Measurements from ENCODE around the gene ZNF433. TPM values are rescaled to one million over a fixed set of nuclear protein-coding genes. Genes with fewer than 3 reads are reported as not detected.

ZNF433 gene
- total RNA-seq = 1.2 and 4.3 TPM in 2 replicates

DNA sequence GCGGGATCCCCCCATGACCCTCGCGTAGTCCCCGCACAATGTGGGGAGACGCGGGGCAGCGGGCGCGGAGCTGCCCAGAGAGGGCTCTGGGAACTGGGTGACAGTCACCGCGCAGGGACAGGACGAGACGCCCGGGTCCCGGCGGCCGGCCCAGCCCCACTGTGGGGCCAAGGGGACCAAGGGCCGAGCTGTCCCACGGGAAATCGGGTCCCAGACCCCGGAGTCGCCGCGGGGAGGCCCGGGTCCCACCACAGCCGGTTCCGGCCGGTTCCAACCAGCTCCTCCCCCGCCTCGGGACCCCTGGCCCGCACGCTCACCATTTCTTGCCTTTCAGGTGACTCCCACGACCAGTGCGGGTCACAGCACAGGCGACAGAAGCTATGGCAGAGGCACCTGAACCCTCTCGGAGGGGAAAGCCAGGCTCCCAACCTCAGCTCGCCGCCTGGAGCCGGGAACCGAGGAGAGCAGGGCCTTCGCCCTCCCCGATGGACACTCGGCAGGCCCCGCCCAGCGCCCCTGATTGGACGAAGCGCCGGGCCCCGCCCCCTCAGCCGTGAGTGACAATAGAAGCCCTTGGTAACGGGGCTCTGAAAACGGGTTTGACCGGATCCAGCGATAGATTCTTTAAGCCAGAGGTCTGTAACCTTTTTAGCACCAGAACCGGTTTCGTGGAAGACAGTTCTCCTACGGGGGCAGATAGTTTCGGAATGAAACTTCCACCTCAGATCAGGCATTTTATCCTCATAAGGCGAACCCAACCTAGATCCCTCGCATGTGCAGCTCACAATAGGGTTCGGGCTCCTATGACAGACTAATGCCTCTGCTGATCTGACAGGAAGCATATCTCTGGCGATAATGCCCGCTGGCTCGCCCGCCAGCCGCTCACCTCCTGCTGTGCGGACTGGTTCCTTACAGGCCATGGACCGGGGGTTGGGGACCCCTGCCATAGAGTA, at the start of gene ZNF433:
ZNF433 (minus strand) TSS at position 460 of the 953 bp plus-strand sequence; CDS start at position 320, 140 bp downstream.

DNA sequence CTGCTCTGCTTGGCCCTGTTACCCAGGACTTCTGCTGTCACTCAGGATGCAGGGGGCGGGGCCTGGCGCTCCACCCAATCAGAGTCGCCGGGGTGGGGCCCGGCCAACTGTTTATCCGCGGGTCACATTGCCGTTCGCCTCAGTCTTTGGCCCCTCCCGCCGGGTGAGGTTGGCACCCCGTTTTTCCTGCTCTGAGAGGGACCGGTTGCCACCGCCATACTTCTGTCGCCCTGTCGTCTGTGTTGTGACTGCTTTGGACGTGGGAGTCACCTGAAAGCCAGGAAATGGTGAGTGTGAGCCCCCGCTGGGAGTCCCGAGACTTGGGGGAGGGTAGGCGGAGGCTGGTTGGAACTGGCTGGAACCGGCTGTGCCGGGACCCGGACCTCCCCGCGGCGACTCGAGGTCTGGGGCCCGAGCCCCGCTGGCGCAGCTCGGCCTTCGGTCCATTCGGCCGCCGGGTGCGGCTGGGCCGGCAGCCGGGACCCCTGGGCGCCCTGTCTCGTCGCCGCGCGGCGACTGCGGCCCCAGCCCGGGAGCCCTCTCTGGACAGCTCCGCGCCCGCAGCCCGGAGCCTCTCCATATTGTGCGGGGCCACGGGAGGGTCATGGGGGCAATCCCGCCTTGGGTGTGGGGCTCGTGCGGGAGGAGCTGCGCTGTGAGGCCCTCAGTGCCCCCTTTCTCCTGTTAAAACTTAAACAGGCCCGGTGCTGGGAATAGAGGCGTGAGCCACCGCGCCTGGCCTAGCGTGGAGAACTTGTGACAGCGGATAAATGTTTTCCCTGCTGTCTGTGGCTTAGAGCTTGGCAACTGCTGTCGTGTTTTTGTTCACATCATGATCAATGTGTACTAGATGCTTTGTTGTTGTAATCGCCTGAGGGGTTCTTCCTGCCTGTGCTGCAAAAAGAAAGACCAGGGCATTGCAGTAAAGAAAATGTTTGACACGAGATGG, 29.4 kb upstream of the ZNF433 start, which contains the start of gene ZNF844:
ZNF844 (plus strand) TSS at position 142 of the 949 bp plus-strand sequence; CDS start at position 285, 143 bp downstream.

DNA sequence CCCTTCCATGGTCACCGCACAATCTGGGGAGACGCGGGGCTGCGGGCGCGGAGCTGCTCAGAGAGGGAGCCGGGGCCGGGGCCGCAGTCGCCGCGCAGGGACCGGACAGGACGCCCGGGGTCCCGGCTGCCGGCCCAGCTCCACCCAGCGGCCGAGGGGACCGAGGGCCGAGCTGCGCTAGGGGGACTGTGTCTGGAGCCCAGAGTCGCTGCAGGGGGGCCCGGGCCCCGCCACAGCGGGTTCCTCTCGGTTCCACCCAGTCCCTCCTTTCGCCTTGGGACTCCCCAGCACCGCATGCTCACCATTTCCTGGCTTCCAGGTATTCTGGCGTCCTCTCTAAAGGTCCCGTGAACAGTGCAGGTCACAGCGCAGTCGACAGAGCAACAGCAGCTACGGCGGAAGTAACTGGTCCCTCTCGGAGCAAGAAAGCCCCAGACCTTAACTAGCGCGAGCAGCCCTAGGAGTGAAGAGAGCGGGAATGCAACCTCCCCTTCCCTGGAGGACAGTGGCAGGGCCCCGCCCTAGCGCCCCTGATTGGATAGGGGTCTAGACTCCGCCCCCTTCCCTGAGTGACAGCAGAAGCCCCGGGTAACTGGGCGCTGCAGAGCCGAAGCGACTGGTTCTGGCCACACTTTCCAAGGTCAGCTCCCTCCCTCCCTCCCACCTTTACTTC, 17.2 kb upstream of the ZNF433 start, which contains the start of gene ZNF878:
ZNF878 (minus strand) TSS at position 465 of the 673 bp plus-strand sequence; CDS start at position 305, 160 bp downstream.

DNA sequence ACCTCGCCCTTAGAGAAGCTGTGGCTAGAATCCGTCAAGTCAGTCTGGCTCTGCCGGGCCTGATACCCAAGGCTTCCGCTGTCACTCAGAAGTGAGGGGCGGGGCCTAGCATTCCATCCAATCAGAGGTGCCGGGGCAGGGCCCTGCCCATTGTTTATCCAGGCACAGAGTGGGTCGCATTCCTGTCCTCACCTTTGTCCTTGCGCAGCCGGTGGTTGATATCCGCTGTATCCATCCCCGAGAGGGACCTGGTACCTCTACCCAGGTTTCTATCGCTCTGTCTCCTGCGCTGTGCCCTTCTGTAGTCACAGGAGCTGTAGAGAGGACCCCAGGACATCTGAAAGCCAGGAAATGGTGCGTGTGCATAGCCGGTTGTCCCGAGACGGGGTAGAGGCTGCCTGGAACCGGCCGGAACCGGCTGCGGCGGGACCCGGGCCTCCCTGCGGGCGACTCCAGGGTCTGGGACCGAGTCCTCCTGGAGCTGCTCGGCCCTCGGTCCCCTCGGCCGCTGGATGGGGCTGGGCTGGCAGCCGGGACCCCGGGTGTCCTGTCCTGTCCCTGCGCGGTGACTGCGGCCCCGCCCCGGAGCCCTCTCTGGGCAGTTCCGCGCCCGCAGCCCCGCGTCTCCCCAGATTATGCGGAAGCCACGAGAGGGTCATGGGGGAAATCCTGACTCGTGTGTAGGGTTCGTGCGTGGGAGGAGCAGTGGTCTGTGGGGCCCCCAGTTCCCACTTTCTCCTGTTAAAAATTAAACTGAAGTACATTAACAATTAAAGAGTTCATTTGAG, 70.4 kb downstream of the ZNF433 start, which contains the start of gene ZNF763:
ZNF763 (plus strand) TSS at position 183 of the 788 bp plus-strand sequence; CDS start at position 352, 169 bp downstream.

Other genes starting within 250 kb of the ZNF433 start
- gene ZNF491, start 237.2 kb downstream of the ZNF433 start, total RNA-seq = 0.72 and 0.85 TPM in 2 replicates
- gene ZNF440, start 221.4 kb downstream of the ZNF433 start, total RNA-seq = 8.4 and 9.6 TPM in 2 replicates
- gene ZNF439, start 187.0 kb downstream of the ZNF433 start, total RNA-seq = 1.3 and 2.4 TPM in 2 replicates
- 0.21 and 7.2 TPM in 2 replicates for gene ZNF69, start 147.9 kb downstream of the ZNF433 start, total RNA-seq
- gene ZNF700, start 110.6 kb downstream of the ZNF433 start, total RNA-seq = 8.2 and 8.5 TPM in 2 replicates
- 0.43 and 1.2 TPM in 2 replicates for gene ZNF763, start 70.6 kb downstream of the ZNF433 start, total RNA-seq
- under 0.01 TPM in 1 of 2 replicates, not detected in the other for gene ZNF878, start 17.3 kb upstream of the ZNF433 start, total RNA-seq
- gene ZNF844, start 29.1 kb upstream of the ZNF433 start, total RNA-seq = 2.3 and 3.6 TPM in 2 replicates
- 2.3 and 4.1 TPM in 2 replicates for gene ZNF20, start 104.7 kb upstream of the ZNF433 start, total RNA-seq
- gene ZNF625, start 121.1 kb upstream of the ZNF433 start, total RNA-seq = 4.9 and 7.7 TPM in 2 replicates
- 2.9 and 3.6 TPM in 2 replicates for gene ZNF136, start 127.4 kb upstream of the ZNF433 start, total RNA-seq